NK-92 (cell line): Measurements from ENCODE around the gene TMED5.
"Not testable (repeated sequence)": the region's sequence is repeated elsewhere in the genome, so short reads cannot be mapped to it uniquely, and the experiment has no call there.

Experiments used
- DNase-seq: peaks from one replicate; lab custom pipeline; 2025; ENCODE audit not compliant: unreplicated experiment; lab: John Stamatoyannopoulos, UW

TMED5 gene

DNA sequence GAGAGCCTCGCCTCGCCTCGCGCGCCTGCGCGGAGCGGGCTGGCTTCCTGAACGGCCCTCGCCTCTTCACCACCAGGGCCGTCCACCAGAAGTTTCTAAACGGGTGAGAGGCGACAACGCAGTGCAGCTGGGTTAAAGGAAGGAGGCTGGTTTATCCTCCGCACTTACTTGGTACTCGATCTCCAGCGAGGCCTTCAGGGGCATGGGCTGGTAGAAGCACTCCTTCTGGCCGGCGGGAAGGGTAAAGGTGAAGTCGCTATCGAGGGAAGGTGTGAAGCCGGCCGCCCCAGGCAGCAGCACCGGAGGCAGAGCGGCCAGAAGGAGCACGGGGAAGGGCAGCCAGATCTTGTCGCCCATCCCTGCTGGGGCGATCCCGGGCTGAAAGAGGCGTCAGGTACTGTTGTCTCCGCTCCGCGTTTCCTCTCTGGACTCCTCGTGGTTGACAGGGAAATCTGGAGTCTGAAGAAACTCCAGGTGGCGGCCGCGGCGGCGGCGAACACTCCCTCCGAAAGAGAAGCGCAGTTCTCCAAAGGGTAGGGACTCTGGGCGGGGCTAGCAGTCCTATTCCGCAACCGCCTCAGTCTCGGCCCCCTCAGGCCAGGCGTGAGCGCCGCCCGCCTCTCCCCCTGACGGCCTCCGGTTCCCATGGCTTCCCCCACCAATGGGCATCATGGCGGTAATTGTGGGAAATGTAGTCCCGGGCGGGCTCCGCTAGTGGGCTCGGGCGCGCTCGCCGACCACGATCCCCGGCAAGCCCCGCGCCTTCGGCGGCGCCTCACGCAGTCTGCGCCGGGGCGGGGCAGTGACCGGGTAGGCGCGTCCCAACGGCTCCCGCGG lies at the start of gene TMED5:
TSS of gene TMED5 (minus strand) at position 528 of the 837 bp plus-strand sequence. CDS start at position 357, 171 bp downstream.
- peak; percentile 78 for DNase-seq

DNA sequence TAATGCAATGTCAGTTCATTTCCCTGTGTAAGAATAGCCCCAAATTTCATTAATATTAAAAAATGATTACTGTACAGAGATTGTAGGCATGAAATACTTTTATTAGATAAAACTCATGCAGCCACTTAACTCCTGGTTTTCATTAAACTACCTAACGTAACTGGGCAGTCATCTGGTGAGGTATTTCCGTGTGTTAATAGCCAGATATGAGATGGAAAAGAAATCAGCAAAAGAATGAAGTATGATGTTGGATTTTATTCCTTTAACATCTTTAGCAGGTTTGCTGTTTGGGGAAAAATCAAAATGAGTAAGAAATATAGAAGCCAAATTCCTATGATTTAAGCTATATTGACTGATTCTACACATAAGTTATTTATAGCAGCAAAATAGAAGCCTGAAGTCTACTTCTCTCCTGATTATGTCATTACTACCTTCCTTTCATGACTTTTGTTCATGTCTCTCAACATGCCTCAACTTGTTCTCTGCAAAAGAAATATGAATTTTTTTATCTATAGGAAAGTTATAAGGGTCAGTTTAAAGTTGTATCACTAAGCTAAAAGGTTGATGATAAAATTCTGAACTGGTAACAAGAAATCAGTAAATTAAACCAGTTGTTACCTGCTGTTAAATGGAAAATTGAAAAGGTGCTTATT lies 42.9 kb upstream of the TMED5 start:
- DNase-seq, result no peak

DNA sequence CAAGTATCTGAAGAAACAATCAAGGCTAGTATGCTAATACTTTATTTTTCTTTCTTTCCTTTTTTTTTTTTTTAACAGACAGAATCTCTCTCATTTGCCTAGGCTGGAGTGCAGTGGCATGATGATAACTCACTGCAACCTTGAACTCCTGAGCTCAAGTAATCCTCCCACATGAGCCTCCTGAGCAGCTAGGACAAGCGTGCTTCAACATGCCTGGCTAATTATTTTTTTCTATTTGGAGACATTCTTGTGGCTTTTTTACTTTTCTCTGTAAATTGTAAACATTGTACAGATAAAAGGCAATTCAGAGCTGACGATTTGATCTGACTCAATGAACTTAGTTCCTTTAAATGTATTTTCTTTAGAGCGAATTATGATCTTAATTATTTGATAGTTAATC lies 41.7 kb upstream of the TMED5 start:
- DNase-seq, result no peak

DNA sequence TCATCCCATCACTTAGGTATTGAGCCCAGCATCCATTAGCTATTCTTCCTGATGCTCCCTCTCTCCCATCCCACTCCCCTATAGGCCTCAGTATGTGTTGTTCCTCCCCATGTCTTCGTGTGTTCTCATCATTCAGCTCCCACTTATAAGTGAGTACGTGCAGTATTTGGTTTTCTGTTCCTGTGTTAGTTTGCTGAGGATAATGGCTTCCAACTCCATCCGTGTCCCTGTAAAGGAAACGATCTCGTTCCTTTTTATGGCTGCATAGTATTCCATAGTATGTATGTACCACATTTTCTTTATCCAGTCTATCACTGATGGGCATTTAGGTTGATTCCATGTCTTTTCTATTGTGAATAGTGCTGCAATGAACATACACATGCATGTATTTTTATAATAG lies 40.5 kb upstream of the TMED5 start:
- DNase-seq, result not testable (repeated sequence)

DNA sequence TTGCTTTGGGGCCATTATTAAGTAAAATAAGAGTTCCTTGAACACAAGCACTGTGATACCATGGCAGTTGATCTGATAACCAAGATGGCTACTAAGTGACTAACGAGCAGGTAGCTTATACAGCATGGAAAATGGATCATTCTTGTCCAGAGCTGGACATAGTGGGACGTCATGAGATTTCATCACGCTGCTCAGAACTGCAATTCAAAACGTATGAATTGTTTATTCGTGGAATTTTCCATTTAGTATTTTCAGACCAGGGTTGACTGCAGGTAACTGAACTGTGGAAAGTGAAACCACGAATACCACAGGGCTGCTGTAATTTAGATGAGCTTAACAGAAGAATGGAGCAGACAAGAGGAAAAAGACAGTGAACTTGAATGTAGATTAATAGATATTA lies 39.2 kb upstream of the TMED5 start:
- DNase-seq, result no peak

DNA sequence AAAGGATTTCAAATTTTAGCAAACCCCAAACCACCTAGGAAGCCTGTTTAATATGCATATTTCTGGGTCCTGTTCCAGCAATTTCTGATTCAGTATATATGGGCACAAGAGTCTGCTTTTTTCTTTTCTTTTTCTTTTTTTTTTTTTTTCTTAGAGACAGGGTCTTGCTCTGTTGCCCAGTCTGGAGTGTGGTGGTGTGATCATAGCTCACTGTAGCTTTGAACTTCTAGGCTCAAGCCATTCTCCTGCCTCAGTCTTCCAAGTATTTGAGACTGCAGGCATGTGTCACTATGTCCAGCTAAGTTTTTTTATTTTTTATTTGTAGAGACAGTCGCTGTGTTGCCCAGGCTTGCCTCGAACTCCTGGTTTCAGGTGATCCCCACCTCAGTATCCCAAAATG lies 35.1 kb upstream of the TMED5 start:
- DNase-seq, result no peak

DNA sequence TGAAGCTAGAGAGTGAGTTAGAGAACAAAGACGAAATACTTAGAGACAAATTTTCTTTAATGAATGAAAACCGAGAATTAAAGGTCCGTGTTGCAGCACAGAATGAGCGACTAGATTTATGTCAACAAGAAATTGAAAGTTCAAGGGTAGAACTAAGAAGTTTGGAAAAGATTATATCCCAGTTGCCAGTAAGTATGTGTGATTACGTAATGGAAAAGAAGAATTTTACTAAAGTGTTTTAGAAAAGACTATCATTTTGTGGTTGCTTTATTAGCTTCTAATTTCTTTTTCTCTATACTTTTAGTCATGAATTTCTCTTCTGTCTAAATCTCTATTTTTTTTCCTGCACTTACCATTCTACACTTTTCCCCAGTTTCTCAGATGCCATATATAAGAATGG lies 27.0 kb upstream of the TMED5 start:
- no peak for DNase-seq

DNA sequence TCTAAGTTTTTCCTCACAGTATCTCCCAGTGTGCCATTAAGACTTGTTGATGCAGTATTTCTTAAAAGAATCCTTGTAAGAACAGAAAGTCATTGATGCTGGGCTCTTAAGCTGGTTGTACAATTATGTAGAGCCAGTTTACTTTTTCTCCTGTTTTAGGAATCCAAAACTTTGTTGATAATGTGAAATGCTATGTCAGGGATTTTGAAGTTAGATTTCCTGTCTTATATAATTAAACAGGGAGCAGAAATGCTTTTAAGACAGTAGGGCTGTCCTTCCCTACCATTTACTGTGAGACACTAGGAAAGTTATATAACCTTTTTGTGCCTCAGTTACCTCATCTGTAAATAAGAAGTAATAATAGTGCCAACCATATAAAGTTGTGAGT lies 26.3 kb upstream of the TMED5 start:
- no peak for DNase-seq

DNA sequence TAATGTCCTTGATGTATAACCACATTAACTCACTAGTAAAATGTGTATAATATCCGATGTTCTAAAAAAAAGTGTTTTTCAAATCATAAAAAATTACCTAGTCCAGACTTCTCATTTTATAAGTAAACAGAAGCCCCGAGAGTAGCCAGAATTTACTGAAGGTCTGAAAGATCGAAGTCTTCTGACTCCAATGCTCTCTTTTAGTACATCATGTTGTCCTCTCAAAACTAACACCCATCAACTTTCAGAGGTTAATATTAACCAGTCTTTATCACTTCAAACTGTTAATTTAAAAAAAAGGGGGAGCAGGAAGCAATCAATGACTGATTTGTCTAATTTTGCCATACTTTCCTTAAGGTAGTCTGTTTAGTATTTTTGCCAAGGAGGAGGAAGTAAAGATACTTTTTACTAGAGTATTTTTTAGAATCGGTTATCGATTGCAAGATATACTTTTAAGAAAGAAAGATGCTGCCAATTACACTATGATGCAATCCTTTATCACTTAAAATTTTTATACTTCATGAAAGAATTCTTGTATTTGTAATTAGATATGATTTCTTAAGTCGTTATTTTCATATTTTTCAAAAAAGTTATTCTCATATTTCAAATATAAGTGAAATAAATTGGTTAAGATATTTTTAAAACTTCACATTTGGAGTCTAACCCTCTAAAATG lies 25.8 kb upstream of the TMED5 start:
- no peak for DNase-seq

DNA sequence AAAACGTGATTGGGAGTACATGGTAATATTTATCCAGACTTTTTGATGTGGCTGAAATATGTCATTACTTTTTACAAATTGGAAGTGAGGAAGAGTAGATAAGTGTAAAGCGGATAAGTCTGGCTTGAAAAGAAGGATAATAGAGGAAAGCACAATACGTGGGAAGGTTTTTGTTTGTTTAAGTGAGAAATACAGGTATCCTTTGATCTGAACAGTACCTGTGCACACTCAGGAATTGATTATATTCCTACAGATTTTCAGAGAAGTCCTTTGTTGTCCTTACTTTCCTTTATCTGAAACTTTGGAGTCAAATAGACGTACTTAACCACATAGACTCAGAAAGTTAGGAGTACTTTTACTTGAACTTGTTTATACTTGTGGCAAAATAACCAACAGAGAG lies 20.5 kb upstream of the TMED5 start:
- DNase-seq, result no peak

DNA sequence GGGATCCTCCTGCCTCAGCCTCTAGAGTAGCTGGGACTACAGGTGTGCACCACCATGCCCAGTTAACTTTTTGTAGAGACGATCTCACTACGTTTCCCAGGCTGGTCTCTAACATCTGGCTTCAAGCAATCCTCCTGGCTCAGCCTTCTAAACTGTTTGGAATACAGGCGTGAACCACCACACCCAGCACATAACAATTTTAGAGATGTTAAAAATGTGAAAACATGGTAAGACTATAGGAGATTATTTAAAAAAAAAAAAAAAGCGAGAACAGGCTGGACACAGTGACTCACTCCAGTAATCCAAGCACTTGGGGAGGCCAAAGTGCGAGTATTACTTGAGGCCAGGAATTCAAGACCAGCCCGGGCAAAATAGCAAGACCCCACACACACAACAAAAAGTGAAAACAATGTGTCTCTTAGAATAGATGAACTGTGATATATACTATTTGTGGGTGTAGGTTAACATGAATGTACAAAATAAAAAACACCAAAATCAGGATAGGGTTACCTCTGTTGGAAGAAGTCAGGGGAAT lies 19.9 kb upstream of the TMED5 start:
- DNase-seq, result no peak

DNA sequence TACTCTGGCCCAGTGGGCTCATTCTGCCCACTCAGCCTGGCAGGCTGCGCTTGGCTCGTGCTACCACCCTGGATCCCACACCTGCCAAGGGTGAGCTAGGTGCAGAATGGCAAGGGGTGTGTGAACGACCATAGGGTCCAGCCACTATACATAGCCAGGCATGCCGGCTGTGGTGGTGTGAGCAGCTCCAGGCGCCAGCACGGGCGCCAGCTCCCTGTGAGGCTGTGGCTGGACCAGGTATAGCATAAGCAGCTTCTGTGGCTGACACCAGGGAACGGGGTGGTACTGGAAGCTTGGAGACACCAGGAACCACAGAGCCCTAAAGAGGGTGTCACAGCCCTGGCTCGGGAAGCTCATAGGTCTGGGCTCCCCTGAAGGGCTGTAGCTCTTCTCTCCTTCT lies 18.9 kb upstream of the TMED5 start:
- no peak for DNase-seq

DNA sequence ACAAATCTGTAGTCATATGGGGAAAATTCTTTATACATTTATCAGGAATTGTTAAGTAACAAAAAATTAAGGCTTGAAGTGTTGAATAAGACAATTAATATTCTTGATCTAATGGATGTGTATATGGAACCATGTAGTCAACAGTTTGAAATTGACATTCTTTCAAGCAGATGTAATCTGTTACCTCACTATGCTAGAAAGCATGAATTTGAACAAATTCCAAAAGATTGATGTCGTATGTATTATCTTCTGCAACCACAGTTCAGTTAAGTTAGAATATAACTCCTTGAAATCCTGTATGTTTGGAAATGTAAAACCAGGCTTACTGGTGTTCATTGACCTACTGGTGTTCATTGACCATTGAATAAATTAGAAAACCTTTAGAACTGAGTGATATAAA lies 16.4 kb upstream of the TMED5 start:
- DNase-seq, result no peak

DNA sequence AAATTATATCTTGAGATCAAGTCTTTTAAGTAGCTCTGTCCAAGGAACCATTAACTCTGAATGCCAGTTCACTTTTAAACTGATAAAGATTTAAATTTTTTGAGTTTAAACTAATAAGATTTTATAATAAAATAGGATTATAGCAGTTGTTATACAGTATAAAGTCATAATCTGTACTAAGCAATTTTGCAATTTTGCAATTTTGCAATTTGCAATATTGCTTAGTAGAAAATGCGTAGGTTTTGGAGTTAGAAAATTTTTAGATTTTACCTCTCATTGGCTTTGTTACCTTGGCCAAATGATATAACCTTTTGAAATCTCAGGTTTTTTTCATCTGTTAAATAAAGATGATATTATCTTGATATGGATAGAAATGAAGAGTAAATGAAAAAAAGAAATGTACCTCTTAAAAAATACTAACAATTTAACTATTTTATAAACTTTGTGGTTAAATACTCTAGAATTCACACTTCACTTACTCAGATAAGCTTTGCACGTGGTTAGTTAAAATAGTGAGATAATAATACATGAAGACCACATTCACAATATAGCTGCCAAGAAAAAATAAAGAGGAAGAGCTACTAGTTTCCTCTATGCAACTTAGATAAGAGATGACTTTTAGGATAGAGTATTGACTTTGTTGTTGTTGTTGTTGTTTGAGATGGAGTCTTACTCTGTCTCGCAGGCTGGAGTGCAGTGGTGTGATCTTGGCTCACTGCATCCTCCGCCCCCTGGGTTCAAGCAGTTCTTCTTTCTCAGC lies 14.2 kb upstream of the TMED5 start:
- no peak for DNase-seq

DNA sequence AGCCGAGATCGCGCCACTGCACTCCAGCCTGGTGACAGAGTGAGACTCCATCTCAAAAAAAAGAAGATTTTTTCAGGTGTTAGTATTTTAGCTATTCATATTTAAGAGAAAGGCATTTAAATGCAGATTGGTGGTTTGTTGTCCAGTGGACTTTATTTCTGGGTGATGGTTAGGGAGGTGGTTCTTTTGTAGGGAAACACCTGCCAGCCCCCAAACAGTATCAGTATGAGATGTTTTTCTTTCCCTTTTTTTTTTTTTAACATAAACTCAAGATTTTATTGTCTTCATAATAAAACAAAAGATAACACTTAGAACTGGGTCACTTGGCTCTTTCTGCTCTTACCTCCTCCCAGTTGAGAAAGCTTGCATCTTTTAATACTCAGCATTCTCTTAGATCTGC lies 10.2 kb upstream of the TMED5 start:
- DNase-seq, result no peak

DNA sequence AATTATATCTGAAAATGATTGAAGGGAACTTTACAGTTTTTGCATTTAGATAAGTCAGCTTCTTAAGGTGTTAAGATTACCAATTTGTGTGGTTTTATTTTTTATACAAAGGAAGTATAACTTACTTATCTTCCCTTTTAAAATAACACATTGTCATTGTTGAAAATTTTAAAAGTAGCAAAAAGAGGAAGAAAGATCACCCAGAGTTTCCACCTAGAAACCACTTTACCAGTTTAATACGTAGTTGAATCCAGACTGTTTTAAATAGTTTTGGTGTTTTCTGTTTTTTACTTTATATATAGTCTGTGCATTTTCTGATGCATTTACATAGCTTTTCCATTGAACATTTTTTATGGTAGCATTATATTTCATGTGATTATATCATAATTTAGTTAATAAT lies 6.5 kb upstream of the TMED5 start:
- no peak for DNase-seq

DNA sequence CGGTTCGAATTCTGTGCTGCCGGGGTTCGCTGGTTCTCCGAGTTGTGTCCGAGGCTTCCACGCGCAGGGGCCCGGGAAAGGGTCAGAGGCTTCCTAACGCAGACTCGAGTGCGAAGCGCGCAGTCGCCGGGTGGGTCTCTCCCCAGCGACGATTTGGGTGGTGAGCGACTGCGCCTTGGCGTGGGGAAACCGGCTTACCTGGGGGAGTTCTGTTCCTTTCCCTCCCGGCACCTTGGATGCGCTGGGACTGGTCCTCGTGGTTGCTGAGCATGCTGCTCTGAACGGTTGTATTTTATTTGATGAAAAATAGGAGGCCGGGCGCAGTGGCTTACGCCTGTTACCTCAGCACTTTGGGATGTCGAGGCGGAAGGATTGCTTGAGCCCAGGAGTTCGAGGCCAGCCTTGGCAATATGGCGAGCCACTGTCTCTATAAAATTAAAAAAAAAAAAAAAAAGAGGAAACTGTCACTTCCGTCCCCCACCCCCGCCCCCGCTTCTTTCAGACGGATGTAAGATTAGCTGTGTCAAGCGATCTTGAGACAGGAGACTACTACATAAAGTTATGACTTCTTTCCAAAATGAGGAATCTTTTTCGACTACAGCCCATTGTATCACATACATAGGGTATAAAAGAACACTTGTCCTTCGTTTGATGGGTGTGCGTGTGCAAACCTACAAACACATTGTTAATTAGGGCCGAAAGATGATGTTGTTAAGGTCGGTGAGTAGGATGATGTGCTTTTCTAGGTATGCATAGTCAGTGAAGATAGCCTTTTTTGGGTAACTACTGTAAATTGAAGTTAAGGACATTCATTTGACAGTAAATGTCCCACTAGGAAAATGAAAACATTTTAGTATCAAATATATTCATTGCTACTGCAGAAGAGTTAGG lies 755 bp upstream of the TMED5 start, which contains the start of gene CCDC18:
TSS of gene CCDC18 (plus strand) at position 2 of the 891 bp plus-strand sequence. CDS start 2,638 bp downstream, outside the sequence.
- no peak for DNase-seq

DNA sequence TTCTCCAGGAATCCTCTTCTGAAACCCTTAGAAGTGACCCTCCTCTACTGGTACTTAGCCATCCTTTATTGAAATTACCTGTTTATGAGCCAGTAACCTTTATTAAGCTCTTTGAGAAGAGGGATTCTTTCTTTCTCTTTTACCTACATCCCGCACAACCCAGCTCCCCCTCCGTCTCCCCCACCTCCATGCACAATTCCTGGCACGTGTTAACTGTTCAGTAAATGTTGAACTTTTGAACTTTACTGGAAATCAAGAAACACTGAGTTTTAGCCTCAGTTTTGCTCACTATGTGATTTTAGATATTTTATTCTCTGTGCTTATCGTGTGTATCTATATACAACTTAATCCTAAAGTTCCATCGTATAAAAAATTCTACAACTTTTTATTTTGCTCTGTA lies 1.8 kb downstream of the TMED5 start:
- DNase-seq, result no peak

DNA sequence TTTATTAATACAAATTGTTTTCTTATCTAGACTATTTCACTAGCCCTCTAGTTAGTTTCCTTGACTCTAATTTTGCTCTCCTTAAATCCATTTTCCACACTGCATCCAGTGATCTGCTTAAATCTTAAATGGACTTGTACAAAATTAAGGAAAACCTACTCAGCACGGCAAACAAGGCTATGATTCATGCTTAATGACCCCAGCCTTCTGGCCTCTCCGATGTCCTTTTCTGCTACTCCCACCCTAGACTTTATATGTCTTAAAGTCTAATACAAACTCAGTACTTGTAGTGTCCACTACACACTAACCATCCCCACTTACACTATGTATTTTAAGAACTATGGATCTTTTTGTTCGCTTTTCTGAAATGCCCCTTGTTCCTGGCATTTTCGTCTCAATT lies 2.2 kb downstream of the TMED5 start:
- DNase-seq, result no peak

DNA sequence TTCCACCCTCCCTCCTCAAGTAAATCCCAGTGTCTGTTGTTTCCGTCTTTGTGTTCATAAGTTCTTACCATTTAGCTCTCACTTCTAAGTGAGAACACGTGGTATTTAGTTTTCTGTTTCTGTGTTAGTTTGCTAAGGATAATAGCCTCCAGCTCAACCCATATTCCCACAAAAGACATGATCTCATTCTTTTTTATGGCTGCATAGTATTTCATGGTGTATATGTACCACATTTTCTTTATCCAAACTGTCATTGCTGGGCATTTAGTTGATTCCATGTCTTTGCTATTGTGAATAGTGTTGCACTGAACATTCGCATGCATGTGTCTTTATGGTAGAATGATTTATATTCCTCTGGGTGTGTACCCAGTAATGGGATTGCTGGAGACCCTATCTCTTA lies 5.6 kb downstream of the TMED5 start:
- not testable (repeated sequence) for DNase-seq
